ENCODE measurements around the gene B3GALT5.

DNA sequence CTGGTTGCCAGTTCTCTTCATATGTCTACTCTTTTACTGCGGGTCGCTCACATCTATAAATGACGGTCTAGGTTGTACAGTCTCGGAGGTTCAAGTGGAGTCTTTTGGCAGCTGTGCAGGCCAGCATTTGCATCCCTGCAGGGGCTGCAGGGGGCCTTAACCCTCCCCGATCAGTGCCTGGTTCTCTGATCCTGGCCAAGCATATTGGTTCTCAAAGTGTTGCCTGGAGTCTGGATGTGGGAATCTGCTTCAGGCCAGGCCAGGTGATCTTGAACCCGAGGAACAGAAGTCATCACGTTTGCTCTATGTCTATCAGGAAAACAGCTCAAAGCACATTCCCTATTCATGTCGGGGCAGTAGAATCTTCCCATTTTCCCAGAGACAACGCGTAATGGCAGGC lies 21.8 kb downstream of the B3GALT5 start:
- TF ChIP-seq CTCF (IDR thresholded peaks at IDR 0.05) = no peak
- no peak for TF ChIP-seq POLR2A (IDR thresholded peaks at IDR 0.05)

Measured in testis (tissue), 2 donors.